Measurements from ENCODE around the gene PIK3IP1.

DNA sequence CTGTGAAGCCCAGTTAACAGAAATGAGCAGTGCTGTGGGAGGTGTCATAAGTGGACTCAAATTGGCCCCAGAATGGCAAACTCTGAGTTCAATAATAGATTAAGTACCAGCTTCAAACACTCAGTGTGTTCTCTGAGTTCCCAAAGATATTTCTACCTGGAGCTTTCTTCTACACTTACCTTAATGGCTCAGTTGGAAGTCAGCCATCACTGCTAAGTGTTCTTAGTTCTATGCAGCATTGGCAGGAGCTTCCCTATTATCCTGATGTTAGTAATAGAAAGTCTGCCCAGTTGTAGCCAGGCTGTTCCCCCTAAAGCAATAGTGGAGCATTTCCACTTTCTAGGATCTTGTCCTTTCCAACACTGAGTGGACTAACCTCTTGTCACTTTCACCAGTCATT, 9.7 kb upstream of the PIK3IP1 start:
- TF ChIP-seq EZH2phosphoT487 (IDR thresholded peaks at IDR 0.05; ENCODE audit: insufficient read depth, low read depth) (no peak), EZH2 (IDR thresholded peaks at IDR 0.05; ENCODE audit: insufficient read depth, poor library complexity, severe bottlenecking) (no peak)

All from GM23248 (cell line).